B cell (primary cell): ENCODE measurements around the gene SGCG. TPM values are rescaled to one million over a fixed set of nuclear protein-coding genes. Genes with fewer than 3 reads are reported as not detected.

ENCODE experiments used
- ATAC-seq: fragments of 200-7000 bp; cut with Tn5 transposase; one replicate; pipeline ENCODE4 v1.10.0; 2021; ENCODE audit warnings: low read depth, mild to moderate bottlenecking, moderate number of reproducible peaks, moderate library complexity
- CTCF ChIA-PET: fragments of 350-600 bp; sonication (Branson Sonifier 250); formaldehyde crosslinking; loops from one replicate; lab custom pipeline; 2021; ENCODE audit warnings: antibody characterized with exemption, inconsistent platforms; lab: Charles Lee
- POLR2A ChIA-PET: fragments of 350-600 bp; sonication (Branson Sonifier 250); formaldehyde crosslinking; loops from one replicate; lab custom pipeline; 2021; ENCODE audit warnings: antibody characterized with exemption; lab: Charles Lee
- DNase-seq: peaks from one replicate; pipeline ENCODE4 v3.0.0; 2013
- H2AFZ ChIP-seq: 2 replicates; pipeline ENCODE4 v1.6.1; 2012; ENCODE audit warnings: mild to moderate bottlenecking, low read depth, low read length; ENCODE audit not compliant: insufficient read depth, poor library complexity, severe bottlenecking
- H3K27ac ChIP-seq, 2 donors: 1 replicate in 1 of 2; 2 replicates in 1 of 2; pipeline ENCODE4 v1.5.1; 2012 to 2013; ENCODE audit warnings: low read length in 2 of 2, mild to moderate bottlenecking in 2 of 2, moderate library complexity in 1 of 2
- H3K27me3 ChIP-seq, 4 experiments: fragments of 200-600 bp in 1 of 4; sonication (generic) in 1 of 4; replicated peaks in 1 of 4; 1 replicate in 2 of 4; 2 replicates in 2 of 4; pipeline versions ENCODE4 v1.6.1 to v1.7.0; 2013 to 2016; ENCODE audit warnings: low read length in 3 of 4, mild to moderate bottlenecking in 2 of 4, mixed read lengths in 1 of 4, moderate library complexity in 1 of 4; ENCODE audit not compliant: insufficient read depth in 4 of 4, control insufficient read depth in 3 of 4; ENCODE audit errors: control extremely low read depth in 1 of 4
- H3K36me3 ChIP-seq, 2 experiments: replicated peaks in 1 of 2; 1 replicate in 1 of 2; 2 replicates in 1 of 2; pipeline versions ENCODE4 v1.6.1 to v1.7.1; 2013; ENCODE audit warnings: low read length in 1 of 2; ENCODE audit not compliant: insufficient read depth in 2 of 2, control insufficient read depth in 1 of 2; ENCODE audit errors: control extremely low read depth in 1 of 2, extremely low read depth in 1 of 2
- H3K4me1 ChIP-seq, 2 donors: fragments of 200-600 bp in 1 of 2; sonication (generic) in 1 of 2; 1 replicate in 1 of 2; 2 replicates in 1 of 2; pipeline versions ENCODE4 v1.5.1 to v1.6.1; 2013 to 2017; ENCODE audit warnings: low read length in 2 of 2; ENCODE audit not compliant: control insufficient read depth in 2 of 2, insufficient read depth in 2 of 2
- H3K4me2 ChIP-seq: replicated peaks from 2 replicates; pipeline ENCODE3; 2012; ENCODE audit warnings: mild to moderate bottlenecking, low read depth, low read length; ENCODE audit not compliant: poor library complexity, severe bottlenecking
- H3K4me3 ChIP-seq, 5 experiments: fragments of 200-600 bp in 1 of 5; sonication (generic) in 1 of 5; 1 replicate in 3 of 5; 2 replicates in 2 of 5; pipeline versions ENCODE4 v1.5.1 to v1.7.0; 2011 to 2016; ENCODE audit warnings: low read length in 4 of 5, mild to moderate bottlenecking in 4 of 5, low read depth in 2 of 5, control low read depth in 1 of 5, moderate library complexity in 1 of 5; ENCODE audit not compliant: insufficient read depth in 1 of 5; ENCODE audit errors: control extremely low read depth in 1 of 5, extremely low read depth in 1 of 5
- H3K79me2 ChIP-seq: fragments of 200-600 bp; sonication (generic); one replicate; pipeline ENCODE4 v1.6.0; 2016; ENCODE audit warnings: low read length; ENCODE audit not compliant: control insufficient read depth, insufficient read depth
- H3K9ac ChIP-seq: fragments of 200-600 bp; sonication (generic); 2 replicates; pipeline ENCODE4 v1.6.1; 2017; ENCODE audit warnings: mild to moderate bottlenecking, low read length, moderate library complexity
- H3K9me3 ChIP-seq, 3 donors: one replicate each; pipeline versions ENCODE4 v1.6.1 to v1.7.1; 2013; ENCODE audit warnings: low read length in 2 of 3; ENCODE audit not compliant: control insufficient read depth in 2 of 3, insufficient read depth in 1 of 3; ENCODE audit errors: control extremely low read depth in 1 of 3
- H4K20me1 ChIP-seq: 2 replicates; pipeline ENCODE4 v1.6.0; 2012; ENCODE audit warnings: mild to moderate bottlenecking, low read length; ENCODE audit not compliant: insufficient read depth, control insufficient read depth, poor library complexity, severe bottlenecking
- H3K27ac Mint-ChIP-seq: one replicate; pipeline ENCODE4 v1.8.0; 2021; ENCODE audit warnings: mixed read lengths
- H3K27me3 Mint-ChIP-seq: one replicate; pipeline ENCODE4 v1.8.0; 2021; ENCODE audit warnings: mixed read lengths
- H3K4me1 Mint-ChIP-seq: one replicate; pipeline ENCODE4 v1.8.0; 2021; ENCODE audit warnings: mixed read lengths
- H3K4me3 Mint-ChIP-seq: one replicate; pipeline ENCODE4 v1.8.0; 2021; ENCODE audit warnings: mixed read lengths
- H3K9me3 Mint-ChIP-seq: one replicate; pipeline ENCODE4 v1.8.0; 2022; ENCODE audit warnings: mixed read lengths; ENCODE audit not compliant: insufficient read depth
- EZH2 ChIP-seq: IDR thresholded peaks from 2 replicates; pipeline ENCODE4 v1.6.1; 2012; ENCODE audit warnings: borderline replicate concordance, low read depth, mild to moderate bottlenecking, moderate library complexity, low read length; ENCODE audit not compliant: insufficient read depth, poor library complexity, severe bottlenecking
- WGBS: methylation state at CpG from one replicate; pipeline ENCODE4 v1.1.5; 2013; ENCODE audit warnings: missing lambda C conversion rate; ENCODE audit not compliant: insufficient coverage; 5-methylcytosine and 5-hydroxymethylcytosine counted together
- intact Hi-C: fragments of 100-400 bp; cut with micrococcal nuclease; formaldehyde crosslinking; loops from one replicate; pipeline ENCODE4 v1.10.0; 2022
- polyA plus RNA-seq: library from polyadenylated mRNA; depleted of rRNA; stranded (reverse); fragments of >200 nt; gene quantifications from 2 replicates; pipeline ENCODE4 v1.2.3, GENCODE V29; 2012
- total RNA-seq, 2 donors: library from RNA; stranded (reverse); fragments of 120-200 nt in 1 of 2; gene quantifications; 1 replicate in 1 of 2; 2 replicates in 1 of 2; pipeline versions ENCODE4 v1.2.3 to v1.2.4, GENCODE V29; 2013 to 2022
- TF ChIP-seq, protein P1 (sequence below): fragments of 200-600 bp; IDR thresholded peaks from one replicate; pipeline ENCODE4 v1.8.0; 2022; ENCODE audit warnings: antibody characterized with exemption, mild to moderate bottlenecking

The SGCG gene
- total and polyA plus RNA-seq, 2 donors (not counting 1 experiment from before 2014, with no cell fraction given) = not detected

DNA sequence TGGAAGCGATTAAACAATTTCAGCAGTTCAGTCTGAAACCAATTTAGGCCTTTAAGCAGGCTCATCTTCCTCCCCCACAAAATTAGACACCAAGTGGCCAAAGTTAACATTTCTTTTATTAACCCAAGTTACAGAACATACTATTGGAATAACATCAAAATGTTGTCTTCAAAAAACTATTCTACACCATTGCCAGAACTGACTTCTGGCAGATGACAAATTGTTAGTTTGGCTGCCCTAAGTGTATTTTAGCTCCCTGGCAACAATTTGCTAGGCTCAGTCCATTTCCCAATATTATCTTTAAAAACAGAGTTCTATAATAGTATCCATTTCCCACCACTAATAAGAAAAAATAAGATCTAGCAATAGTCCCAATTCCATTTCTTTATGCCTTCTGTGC lies 107.8 kb downstream of the SGCG start:
- DNase-seq = no peak
- H3K4me3 Mint-ChIP-seq = no peak overlapping the region
- Histone ChIP-seq H3K27ac (no peak overlapping the region), H3K9ac (no peak overlapping the region), H3K27me3 (peaks cover 0 to 2% (median 0%) of the 10 kb centered on the region in 4 experiments), H3K4me2 (no peak overlapping the region), H3K9me3 (peaks cover 0 to 11% (median 0%) of the 10 kb centered on the region in 3 donors), H3K79me2 (no peaks in the 10 kb centered on the region), H3K4me3 (no peak overlapping the region), H3K36me3 (no peaks in the 10 kb centered on the region), H4K20me1 (no peaks in the 10 kb centered on the region), H2AFZ (no peak overlapping the region), H3K4me1 (no peaks in the 10 kb centered on the region)
- POLR2A ChIA-PET = no interaction called here
- no peak overlapping the region for H3K27ac Mint-ChIP-seq
- no peaks in the 10 kb centered on the region for H3K4me1 Mint-ChIP-seq
- WGBS = no CpG with 5 or more reads among the region's 1 CpG
- H3K9me3 Mint-ChIP-seq = no peaks in the 10 kb centered on the region
- peaks cover 18% of the 10 kb centered on the region for H3K27me3 Mint-ChIP-seq
- TF ChIP-seq, protein P1, sequence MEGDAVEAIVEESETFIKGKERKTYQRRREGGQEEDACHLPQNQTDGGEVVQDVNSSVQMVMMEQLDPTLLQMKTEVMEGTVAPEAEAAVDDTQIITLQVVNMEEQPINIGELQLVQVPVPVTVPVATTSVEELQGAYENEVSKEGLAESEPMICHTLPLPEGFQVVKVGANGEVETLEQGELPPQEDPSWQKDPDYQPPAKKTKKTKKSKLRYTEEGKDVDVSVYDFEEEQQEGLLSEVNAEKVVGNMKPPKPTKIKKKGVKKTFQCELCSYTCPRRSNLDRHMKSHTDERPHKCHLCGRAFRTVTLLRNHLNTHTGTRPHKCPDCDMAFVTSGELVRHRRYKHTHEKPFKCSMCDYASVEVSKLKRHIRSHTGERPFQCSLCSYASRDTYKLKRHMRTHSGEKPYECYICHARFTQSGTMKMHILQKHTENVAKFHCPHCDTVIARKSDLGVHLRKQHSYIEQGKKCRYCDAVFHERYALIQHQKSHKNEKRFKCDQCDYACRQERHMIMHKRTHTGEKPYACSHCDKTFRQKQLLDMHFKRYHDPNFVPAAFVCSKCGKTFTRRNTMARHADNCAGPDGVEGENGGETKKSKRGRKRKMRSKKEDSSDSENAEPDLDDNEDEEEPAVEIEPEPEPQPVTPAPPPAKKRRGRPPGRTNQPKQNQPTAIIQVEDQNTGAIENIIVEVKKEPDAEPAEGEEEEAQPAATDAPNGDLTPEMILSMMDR = no peak
- no peak for TF ChIP-seq EZH2
- intact Hi-C loops = no loop called here
- no peak for ATAC-seq
- CTCF ChIA-PET = no interaction called here

DNA sequence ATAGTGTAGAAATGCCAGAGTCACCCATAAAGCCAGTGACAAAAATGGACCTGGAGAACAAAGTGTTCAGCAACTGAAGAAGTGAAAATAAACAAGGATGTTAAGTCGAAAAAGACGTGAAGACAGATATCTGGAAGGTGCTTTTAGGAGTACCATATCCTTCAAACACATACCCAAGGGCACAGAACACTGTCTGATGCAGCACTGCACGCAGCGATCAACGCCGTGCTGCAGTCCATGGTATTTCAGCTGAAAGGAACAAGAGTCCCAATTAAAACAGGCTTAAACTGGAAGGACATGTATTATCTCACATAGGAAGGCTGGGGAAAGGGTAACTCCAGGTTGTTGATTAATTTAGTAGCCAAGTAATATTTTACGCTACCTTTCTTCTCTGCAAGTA lies 108.2 kb downstream of the SGCG start:
- Mint-ChIP-seq H3K4me3 (no peak overlapping the region), H3K4me1 (no peaks in the 10 kb centered on the region), H3K27me3 (peaks cover 18% of the 10 kb centered on the region), H3K27ac (no peak overlapping the region), H3K9me3 (no peaks in the 10 kb centered on the region)
- no CpG with 5 or more reads among the region's 7 CpGs for WGBS
- intact Hi-C loops = no loop called here
- ATAC-seq = no peak
- ChIA-PET CTCF (no interaction called here), POLR2A (no interaction called here)
- Histone ChIP-seq H3K36me3 (no peaks in the 10 kb centered on the region), H3K79me2 (no peaks in the 10 kb centered on the region), H2AFZ (no peak overlapping the region), H3K9me3 (peaks cover 0 to 11% (median 0%) of the 10 kb centered on the region in 3 donors), H3K4me3 (no peak overlapping the region), H3K27me3 (peaks cover 0 to 2% (median 0%) of the 10 kb centered on the region in 4 experiments), H3K4me1 (no peaks in the 10 kb centered on the region), H3K9ac (no peak overlapping the region), H3K27ac (no peak overlapping the region), H4K20me1 (no peaks in the 10 kb centered on the region), H3K4me2 (no peak overlapping the region)
- DNase-seq = no peak
- no peak for TF ChIP-seq EZH2
- TF ChIP-seq, protein P1 = no peak
